Brain pericyte (primary cell): Measurements from ENCODE around the gene GLB1L2.
"Not testable (repeated sequence)": the region's sequence is repeated elsewhere in the genome, so short reads cannot be mapped to it uniquely, and the experiment has no call there.

ENCODE experiments used
- DNase-seq: peaks from one replicate; pipeline ENCODE4 v3.0.0-alpha.2; 2012; ENCODE audit warnings: low read depth, low spot score

Gene GLB1L2, protein sequence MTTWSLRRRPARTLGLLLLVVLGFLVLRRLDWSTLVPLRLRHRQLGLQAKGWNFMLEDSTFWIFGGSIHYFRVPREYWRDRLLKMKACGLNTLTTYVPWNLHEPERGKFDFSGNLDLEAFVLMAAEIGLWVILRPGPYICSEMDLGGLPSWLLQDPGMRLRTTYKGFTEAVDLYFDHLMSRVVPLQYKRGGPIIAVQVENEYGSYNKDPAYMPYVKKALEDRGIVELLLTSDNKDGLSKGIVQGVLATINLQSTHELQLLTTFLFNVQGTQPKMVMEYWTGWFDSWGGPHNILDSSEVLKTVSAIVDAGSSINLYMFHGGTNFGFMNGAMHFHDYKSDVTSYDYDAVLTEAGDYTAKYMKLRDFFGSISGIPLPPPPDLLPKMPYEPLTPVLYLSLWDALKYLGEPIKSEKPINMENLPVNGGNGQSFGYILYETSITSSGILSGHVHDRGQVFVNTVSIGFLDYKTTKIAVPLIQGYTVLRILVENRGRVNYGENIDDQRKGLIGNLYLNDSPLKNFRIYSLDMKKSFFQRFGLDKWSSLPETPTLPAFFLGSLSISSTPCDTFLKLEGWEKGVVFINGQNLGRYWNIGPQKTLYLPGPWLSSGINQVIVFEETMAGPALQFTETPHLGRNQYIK

GRCh38 chr11:134331354-134332188 is at the start of gene GLB1L2:
TSS of gene GLB1L2 (plus strand) at chr11:134331988. CDS start at chr11:134332062, 74 bp downstream.
- no peak for DNase-seq

DNA sequence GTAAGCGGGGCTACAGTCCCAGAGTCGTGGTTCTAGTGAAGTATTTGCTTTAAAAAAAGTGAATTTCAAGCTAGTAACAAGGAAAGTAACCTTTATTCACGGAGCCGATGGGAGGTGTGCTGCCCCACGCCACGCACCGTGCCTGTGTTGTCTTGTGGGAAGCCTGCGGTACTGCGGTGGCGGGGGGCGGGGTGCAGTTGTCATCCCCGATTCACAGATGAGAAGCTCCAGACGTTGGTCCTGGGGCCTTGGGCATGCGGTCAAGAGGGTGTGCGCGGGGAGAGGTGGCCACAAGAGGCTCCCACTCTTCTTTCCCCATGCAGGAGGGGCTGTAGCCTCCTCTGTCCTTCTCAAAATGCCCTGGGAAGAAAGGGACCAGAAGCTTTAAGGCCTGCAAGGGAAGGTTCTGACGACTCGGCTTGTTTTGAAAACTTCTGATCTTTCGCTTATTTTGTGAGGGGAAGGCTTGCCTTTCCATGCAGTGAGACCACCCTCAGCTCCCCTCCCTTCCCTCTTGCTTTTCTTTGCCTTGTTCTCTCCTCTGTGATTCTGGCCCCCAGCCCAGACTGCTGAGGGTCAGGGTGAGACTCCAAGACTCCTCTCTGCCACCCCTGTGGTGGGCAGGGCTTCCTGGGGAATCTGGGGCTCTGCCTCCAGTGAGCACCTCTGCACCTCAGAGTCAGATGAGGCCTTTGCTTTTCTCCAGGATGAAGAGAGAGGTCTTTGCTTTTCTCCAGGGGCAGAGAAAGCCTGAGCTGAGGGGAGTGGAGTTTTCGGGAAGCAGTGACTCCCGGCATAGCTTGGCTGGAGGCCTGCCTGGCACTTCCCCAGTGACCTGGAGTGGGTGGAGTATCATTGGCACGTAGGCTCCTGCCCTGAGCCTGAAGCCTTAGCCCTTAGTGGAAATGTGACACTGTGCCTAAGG is 49.4 kb upstream of the GLB1L2 start:
- no peak for DNase-seq

GRCh38 chr11:134283461-134284230 is 48.1 kb upstream of the GLB1L2 start:
- no peak for DNase-seq

DNA sequence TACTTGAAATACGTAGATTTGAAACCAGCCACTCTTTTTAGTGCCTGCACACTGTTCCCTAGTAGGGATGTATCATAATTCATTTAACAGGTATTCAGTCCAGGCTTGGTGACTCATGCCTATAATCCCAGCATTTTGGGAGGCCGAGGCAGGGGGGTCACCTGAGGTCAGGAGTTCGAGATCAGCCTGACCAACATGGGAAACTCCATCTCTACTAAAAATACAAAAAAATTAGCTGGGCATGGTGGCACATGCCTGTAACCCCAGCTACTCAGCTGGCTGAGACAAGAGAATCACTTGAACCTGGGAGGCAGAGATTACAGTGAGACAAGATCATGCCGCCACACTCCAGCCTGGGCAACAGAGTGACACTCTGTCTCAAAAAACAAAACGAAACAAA is 47.4 kb upstream of the GLB1L2 start:
- DNase-seq: not testable (repeated sequence)

GRCh38 chr11:134287561-134287960 is 44.2 kb upstream of the GLB1L2 start:
- no peak for DNase-seq

DNA sequence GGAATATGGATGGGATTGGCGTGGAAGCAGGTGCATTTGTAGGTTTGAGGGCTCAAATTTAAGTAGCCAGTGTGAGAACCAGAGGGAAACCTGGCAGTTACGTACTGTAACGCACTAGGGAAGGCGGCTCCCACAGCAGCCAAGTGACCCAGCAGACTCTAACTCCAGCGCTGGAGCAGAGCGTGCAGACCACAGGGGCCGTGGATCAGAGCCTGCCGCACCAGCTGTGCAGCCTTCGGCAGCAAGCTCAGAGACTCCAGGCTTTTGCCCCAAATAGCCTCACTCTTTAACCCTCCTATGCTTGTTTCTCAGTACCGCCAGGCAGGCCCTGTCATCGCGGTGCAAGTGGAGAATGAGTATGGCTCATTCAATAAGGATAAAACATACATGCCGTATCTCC is 43.3 kb upstream of the GLB1L2 start:
- no peak for DNase-seq

DNA sequence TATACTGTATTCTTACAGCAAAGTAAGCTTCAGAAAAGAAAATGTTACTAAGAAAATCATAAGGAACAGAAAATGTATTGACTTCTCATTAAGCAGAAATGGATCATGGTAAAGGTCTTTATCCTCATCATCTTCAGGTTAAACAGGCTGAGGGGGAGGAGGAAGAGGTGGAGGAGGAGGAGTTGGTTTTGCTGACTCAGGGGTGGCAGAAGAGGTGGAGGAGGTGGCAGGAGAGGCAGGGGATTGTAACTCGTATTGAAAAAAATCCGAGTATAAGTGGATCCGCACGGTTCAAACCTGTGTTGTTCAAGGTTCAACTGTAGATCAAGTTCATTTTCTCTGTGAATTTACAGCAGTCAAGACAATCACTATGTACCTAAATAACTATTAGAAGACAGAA is 42.6 kb upstream of the GLB1L2 start:
- no peak for DNase-seq

DNA sequence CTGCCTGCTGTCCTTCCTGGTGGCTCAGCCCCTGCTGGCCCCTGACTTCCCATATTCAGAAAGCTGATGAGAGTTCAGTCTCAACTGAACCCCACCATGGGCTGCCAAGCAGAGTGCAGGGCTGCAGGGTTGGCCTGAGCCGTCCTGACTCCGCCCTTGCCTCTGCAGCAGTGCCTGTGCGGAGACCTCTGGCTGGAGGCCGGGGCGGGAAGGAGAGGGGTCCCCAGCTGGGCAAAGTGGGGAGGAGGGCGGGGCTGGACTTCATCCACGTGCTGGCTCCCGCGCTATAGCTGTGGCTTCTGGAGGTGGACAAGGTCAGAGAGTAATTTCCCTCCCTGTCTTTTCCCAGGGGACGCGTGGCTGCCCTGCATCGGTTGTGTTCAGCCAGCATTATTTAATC is 42.0 kb upstream of the GLB1L2 start:
- DNase-seq: no peak

DNA sequence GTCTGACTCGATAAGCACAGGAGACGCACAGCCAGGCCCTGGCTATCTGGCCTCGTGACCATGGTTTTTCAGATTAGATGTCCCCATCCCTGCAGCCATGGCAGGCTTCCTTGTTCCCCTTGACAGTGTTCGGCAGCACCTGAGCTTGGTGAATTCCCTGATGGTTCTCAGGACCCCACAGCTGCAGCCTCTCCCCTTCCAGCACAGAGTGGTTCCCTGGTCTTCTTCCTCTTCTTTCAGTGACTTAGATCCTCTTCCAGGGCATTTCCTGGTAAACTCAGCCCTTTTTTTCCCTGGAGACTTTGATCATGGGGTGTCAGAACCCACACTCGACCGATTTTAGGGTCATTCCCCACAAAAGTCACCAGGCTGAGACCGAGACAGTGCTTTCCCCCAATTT is 41.1 kb upstream of the GLB1L2 start:
- no peak for DNase-seq

- DNase-seq: no peak
These were observed 40.6 kb upstream of the GLB1L2 start for GRCh38 chr11:134291196-134291595.

DNA sequence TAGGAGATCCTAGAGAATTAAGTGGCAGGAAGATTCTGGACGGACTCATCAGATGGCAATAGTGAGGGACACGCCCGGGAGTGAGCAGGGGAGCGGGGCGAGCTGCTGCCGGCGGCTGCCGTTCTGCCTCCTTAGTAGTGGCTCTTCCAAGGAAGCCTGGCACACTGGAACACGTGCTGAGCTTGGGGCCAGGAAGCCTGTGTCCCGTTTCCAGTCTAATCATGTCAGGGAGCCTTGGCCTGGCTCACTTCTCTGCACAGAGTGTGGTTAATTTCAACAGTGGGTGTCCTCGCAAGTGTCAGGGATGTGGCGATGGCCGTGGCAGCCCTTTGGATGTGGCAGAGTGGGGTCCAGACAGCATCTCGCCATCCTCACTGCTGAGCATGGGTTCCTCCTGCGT is 39.1 kb upstream of the GLB1L2 start:
- no peak for DNase-seq

GRCh38 chr11:134293119-134294113 is 38.4 kb upstream of the GLB1L2 start:
- DNase-seq: no peak

GRCh38 chr11:134294664-134295063 is 37.1 kb upstream of the GLB1L2 start:
- no peak for DNase-seq

- DNase-seq: peak; percentile 10
These were observed 19.6 kb upstream of the GLB1L2 start for GRCh38 chr11:134312223-134312622.

DNA sequence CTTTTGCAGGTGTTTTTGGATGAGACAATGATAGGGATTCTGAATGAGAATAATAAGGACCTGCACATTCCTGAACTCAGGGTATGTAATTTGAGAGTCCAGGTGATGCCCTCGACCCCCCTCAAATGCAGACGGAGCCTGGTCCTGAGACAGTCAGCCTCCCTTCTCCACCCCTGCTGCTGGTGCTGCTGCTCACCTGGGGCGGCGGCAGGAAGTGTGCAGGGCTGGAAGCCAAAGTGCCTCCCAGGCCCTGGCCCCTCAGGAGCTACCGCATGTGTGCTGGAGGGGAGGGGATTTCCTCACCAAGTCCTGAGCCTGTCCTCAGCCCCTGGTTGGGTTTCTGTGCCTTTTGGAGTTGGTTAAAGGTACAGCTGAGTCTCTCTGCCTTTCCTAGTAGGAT is 19.0 kb upstream of the GLB1L2 start:
- no peak for DNase-seq

- DNase-seq: no peak
These were observed 18.4 kb upstream of the GLB1L2 start for GRCh38 chr11:134313379-134313778.

DNA sequence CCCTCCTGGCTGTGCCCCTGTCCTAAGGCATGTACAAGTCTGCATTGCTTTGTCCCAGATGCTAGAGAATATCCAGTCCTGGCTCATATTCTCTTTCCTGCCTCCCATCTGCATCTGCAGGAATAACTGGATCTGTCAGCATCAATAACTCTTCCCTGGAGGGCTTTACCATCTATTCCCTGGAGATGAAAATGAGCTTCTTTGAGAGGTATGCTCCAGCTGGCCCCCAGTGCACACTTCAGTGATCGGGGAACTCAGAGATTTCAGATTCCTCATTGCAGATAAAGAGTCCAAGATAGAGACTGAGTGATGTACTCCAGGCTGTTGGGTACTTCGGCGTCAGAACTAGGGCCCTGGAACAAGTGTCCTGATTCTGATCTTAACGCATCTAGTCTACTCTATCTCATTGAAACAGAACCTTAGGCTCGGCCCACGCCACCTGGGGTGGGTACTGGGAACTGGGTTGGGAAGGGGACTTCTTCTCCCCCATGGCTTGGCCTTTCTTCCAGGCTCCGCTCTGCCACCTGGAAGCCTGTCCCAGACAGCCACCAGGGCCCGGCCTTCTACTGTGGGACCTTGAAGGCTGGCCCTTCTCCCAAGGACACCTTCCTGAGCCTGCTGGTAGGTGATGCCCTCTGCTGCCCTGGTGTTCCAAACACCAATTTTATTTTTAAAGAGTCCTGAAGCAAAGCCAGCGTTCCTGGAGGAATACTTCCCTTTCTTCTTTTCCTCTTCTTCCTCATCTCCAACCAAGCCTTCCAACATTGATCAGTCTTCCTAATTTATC is 17.8 kb upstream of the GLB1L2 start:
- DNase-seq: no peak

GRCh38 chr11:134317103-134317502 is 14.7 kb upstream of the GLB1L2 start:
- no peak for DNase-seq
